Measurements from ENCODE around the gene EFCC1. TPM values are rescaled to one million over a fixed set of nuclear protein-coding genes. Genes with fewer than 3 reads are reported as not detected.

The EFCC1 gene
- total RNA-seq, 1 experiment from 2014 or later, result 0.24 TPM

DNA sequence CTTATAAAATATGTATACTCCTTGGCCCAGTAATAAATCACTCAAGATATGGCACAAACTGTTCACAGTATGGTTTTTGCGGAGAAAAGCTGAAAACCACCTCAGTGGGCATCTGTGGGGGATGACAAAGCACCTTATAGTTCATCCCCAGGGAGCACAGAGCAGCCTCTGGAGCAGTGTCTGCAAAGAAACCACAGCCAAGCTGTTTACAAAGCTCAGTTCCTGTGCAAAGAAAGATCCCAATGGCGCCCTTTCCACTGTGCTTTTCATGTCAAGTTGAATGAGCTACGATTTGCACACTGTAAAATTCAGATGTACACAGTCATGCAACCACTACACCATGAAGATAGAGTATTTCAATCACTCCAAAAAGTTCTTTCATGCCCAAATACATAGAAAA is 2.5 kb upstream of the EFCC1 start:
- CTCF ChIA-PET, result interaction anchor here (1.2 kb wide), 1 partner anchor 18 kb away, joined by 3 read pairs; no protein-coding TSS in a partner anchor
- H3F3A ChIP-seq (ENCODE audit: insufficient read depth, low read depth), result no peaks in the 10 kb centered on the region
- H3K4me1 ChIP-seq (replicated peaks; ENCODE audit: insufficient read depth), result 0 out of 2 replicates have a peak, but pooled peaks cover 6% of the 10 kb centered on the region
- TF ChIP-seq, protein P1, sequence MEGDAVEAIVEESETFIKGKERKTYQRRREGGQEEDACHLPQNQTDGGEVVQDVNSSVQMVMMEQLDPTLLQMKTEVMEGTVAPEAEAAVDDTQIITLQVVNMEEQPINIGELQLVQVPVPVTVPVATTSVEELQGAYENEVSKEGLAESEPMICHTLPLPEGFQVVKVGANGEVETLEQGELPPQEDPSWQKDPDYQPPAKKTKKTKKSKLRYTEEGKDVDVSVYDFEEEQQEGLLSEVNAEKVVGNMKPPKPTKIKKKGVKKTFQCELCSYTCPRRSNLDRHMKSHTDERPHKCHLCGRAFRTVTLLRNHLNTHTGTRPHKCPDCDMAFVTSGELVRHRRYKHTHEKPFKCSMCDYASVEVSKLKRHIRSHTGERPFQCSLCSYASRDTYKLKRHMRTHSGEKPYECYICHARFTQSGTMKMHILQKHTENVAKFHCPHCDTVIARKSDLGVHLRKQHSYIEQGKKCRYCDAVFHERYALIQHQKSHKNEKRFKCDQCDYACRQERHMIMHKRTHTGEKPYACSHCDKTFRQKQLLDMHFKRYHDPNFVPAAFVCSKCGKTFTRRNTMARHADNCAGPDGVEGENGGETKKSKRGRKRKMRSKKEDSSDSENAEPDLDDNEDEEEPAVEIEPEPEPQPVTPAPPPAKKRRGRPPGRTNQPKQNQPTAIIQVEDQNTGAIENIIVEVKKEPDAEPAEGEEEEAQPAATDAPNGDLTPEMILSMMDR (conservative IDR thresholded peaks at IDR 0.05), result no peak
- TF ChIP-seq EZH2 (IDR thresholded peaks at IDR 0.05; ENCODE audit: low read depth), result no peak
- H3K9me2 ChIP-seq (ENCODE audit: insufficient read depth), result no peaks in the 10 kb centered on the region
- intact Hi-C loops (cut with micrococcal nuclease; ENCODE audit: unreplicated experiment), result no loop called here
- no peak overlapping the region for H3K27ac ChIP-seq
- POLR2A ChIA-PET (ENCODE audit: unreplicated experiment), result no interaction called here
- H3K9me3 ChIP-seq (ENCODE audit: insufficient read depth, low read depth), result no peaks in the 10 kb centered on the region
- H2AFZ ChIP-seq, result no peak overlapping the region
- H3K36me3 ChIP-seq (ENCODE audit: low read depth), result no peaks in the 10 kb centered on the region
- H3K4me3 ChIP-seq, result no peak overlapping the region
- H3K4me2 ChIP-seq, result no peak overlapping the region
- H3K27me3 ChIP-seq (ENCODE audit: insufficient read depth, low read depth), result peaks cover 26% of the 10 kb centered on the region; the same call in 1 of the 2 replicates
- no peaks in the 10 kb centered on the region for H3K79me2 ChIP-seq (ENCODE audit: low read depth)
- no peaks in the 10 kb centered on the region; the same call in 1 of the 2 replicates for H4K20me1 ChIP-seq (ENCODE audit: insufficient read depth)
- DNase-seq, result no peak
- BruUV-seq (replicated peaks), result no TSS peak

DNA sequence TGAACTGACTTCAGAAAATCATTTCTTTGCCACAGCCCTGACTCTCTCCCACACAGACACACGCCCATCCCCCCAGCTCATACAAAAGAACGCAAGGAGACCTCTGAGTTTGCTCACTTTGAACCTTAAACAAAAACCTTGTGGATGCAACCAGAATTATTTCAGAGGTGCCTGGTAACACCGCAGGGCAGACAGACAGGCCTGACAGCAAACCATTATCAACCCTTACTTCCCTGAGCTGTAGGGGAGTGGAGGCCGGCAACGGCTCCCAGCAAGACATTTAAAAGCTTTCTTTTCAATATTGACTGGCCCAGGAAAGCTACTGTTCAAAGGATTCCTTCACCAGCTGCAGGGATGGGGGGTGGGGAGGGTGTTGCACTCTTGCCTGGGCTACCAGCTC is 2.0 kb upstream of the EFCC1 start:
- ChIA-PET POLR2A (ENCODE audit: unreplicated experiment) (no interaction called here), CTCF (interaction anchor here (1.2 kb wide), 1 partner anchor 18 kb away, joined by 3 read pairs; no protein-coding TSS in a partner anchor)
- Histone ChIP-seq H3K79me2 (ENCODE audit: low read depth) (no peaks in the 10 kb centered on the region), H4K20me1 (ENCODE audit: insufficient read depth) (no peaks in the 10 kb centered on the region; the same call in 1 of the 2 replicates), H3F3A (ENCODE audit: insufficient read depth, low read depth) (no peaks in the 10 kb centered on the region), H3K36me3 (ENCODE audit: low read depth) (no peaks in the 10 kb centered on the region), H2AFZ (no peak overlapping the region), H3K4me2 (no peak overlapping the region), H3K4me3 (no peak overlapping the region), H3K4me1 (replicated peaks; ENCODE audit: insufficient read depth) (0 out of 2 replicates have a peak, but pooled peaks cover 3% of the 10 kb centered on the region), H3K9me3 (ENCODE audit: insufficient read depth, low read depth) (no peaks in the 10 kb centered on the region), H3K27me3 (ENCODE audit: insufficient read depth, low read depth) (peaks cover 25% of the 10 kb centered on the region; the same call in 1 of the 2 replicates), H3K27ac (no peak overlapping the region), H3K9me2 (ENCODE audit: insufficient read depth) (no peaks in the 10 kb centered on the region)
- TF ChIP-seq EZH2 (IDR thresholded peaks at IDR 0.05; ENCODE audit: low read depth), result no peak
- TF ChIP-seq, protein P1 (conservative IDR thresholded peaks at IDR 0.05), result no peak
- intact Hi-C loops (cut with micrococcal nuclease; ENCODE audit: unreplicated experiment), result no loop called here
- no TSS peak for BruUV-seq (replicated peaks)
- DNase-seq, result no peak

DNA sequence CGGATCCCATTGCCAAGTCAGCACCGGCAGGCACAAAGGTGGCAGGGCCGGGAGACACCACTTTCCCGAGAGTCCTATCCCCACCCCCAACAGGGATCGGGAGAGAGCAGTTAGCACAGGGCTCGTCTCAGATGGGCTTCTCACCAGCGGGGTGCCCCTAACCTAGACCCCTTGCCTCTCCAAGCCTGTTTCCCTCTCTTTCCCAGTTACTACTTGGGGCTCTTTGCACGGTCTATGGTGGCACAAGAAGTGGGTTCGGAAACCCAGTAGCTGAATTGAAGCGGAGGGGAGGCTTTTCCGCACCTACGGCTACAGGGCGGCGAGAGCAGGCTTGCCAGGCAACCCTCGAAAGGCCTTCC is 383 bp upstream of the EFCC1 start:
- intact Hi-C loops (cut with micrococcal nuclease; ENCODE audit: unreplicated experiment), result no loop called here
- H3K27me3 ChIP-seq (ENCODE audit: insufficient read depth, low read depth), result peaks cover 24% of the 10 kb centered on the region; the same call in 1 of the 2 replicates
- CTCF ChIA-PET, result no interaction called here

More for the DNA sequence above, 383 bp upstream of the EFCC1 start:
- H3K9me3 ChIP-seq (ENCODE audit: insufficient read depth, low read depth), result no peaks in the 10 kb centered on the region
- DNase-seq, result no peak
- POLR2A ChIA-PET (ENCODE audit: unreplicated experiment), result no interaction called here
- no peak for TF ChIP-seq EZH2 (IDR thresholded peaks at IDR 0.05; ENCODE audit: low read depth)
- TF ChIP-seq, protein P1 (conservative IDR thresholded peaks at IDR 0.05), result no peak
- H3K4me3 ChIP-seq, result no peak overlapping the region
- no peaks in the 10 kb centered on the region for H3K9me2 ChIP-seq (ENCODE audit: insufficient read depth)
- no peaks in the 10 kb centered on the region for H3F3A ChIP-seq (ENCODE audit: insufficient read depth, low read depth)
- BruUV-seq (replicated peaks), result no TSS peak
- H3K79me2 ChIP-seq (ENCODE audit: low read depth), result no peaks in the 10 kb centered on the region
- no peak overlapping the region for H2AFZ ChIP-seq
- no peaks in the 10 kb centered on the region; the same call in 1 of the 2 replicates for H4K20me1 ChIP-seq (ENCODE audit: insufficient read depth)
- no peaks in the 10 kb centered on the region for H3K36me3 ChIP-seq (ENCODE audit: low read depth)
- no peak overlapping the region for H3K27ac ChIP-seq
- no peaks in the 10 kb centered on the region for H3K4me1 ChIP-seq (replicated peaks; ENCODE audit: insufficient read depth)
- no peak overlapping the region for H3K4me2 ChIP-seq

All from PC-9 (cell line).